ENCODE measurements around the gene ABCC8.
A peak's percentile ranks its signal among the peaks of the same experiment; 100 is the strongest.

The ABCC8 gene

DNA sequence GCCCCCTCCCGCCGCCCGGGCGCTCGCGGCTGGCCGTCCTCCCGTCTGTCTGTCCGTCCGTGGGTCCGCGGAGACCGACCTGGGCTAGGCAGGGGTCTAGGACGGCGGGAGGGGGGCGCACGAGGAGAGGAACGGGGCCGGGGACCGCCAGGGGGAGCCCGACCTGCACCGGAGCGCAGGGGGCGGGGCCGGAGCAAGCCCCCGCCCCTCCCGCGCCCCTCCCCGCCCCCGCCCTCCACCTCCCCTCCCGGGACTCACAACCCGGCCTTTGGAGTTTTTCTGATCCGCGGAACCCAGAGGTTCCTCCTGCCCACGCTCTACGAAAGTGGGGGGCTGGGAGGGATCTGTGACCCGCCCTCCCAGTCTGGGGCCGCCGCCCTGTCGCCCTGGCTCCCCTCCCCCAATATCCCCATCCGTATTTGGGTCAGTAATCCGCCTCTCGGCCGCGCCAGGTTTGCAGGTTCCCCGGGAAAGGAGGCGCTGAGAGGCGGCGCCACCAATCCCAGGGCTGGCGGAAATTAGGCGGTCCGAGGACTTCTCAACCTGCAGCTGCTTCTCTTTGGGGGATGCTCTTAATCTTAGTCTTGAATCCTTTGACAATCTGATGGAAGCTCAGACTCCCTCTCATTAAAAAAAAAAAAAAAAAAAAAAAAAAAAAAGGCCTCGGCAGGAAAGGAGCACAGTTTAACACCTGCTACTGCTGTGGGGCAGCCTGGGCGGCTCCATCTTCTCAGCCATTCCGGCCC lies 87.3 kb downstream of the ABCC8 start:
- H3K4me1 Mint-ChIP-seq (ENCODE audit: low read depth) = peaks cover 1% of the 10 kb centered on the region
- no peaks in the 10 kb centered on the region for H3K36me3 Mint-ChIP-seq
- peak overlapping the region; percentile 83 for H3K4me3 Mint-ChIP-seq
- H3K9me3 Mint-ChIP-seq (ENCODE audit: low read depth) = no peaks in the 10 kb centered on the region
- H3K27ac Mint-ChIP-seq = no peak overlapping the region
- no peaks in the 10 kb centered on the region for H3K27me3 Mint-ChIP-seq

DNA sequence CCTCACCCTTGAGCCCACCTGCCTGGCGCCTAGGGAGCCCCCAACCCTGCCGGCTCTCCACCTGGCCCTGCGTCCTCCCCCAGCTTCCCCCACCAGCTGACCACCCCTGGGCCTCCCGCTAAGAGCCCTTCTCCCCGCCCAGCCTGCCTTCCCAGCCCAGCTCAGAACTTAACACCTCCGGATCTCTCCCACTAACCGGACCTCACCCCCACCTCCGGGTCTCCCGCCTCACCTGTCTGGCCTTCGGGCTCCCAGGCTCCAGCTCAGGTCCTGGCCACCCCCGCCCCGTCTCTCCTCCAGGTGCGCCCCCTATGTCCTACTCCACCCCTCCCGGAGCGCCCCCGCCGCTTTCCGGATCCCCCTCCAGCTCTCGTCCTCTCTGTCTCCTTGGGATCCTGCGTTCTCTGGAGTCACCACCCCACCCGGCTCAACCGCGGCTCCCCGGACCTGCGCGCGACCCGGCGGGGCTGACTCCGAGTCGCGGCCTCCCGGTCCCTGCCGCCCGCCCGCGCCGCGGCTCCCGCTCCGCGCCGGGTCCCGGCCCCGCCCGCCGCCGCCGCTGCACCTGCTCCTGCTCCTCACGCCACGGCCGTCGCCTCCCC lies 87.9 kb downstream of the ABCC8 start, which contains the start of gene KCNJ11:
Gene KCNJ11 (minus strand): TSS at position 51 of the 602 bp plus-strand sequence. CDS start 568 bp downstream, outside the sequence.
- Mint-ChIP-seq H3K4me3 (peak within 1 kb of the TSS; percentile 83), H3K36me3 (no peaks in the 10 kb centered on the region), H3K9me3 (ENCODE audit: low read depth) (no peaks in the 10 kb centered on the region), H3K27me3 (no peaks in the 10 kb centered on the region), H3K4me1 (ENCODE audit: low read depth) (peaks cover 1% of the 10 kb centered on the region), H3K27ac (no peak within 1 kb of the TSS)

DNA sequence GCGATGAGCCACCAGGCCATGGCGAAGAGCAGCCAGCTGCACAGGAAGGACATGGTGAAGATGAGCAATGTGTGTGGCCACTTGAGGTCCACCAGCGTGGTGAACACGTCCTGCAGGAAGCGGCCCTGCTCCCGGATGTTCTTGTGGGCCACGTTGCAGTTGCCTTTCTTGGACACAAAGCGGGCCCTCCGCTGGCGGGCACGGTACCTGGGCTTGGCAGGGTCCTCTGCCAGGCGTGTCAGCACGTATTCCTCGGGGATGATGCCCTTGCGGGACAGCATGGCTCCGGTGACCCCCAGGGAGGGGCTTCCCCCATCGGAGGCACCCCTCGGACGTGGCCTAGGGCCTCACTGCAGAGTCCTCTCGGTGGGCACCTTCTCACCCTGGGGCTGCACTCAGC lies 88.8 kb downstream of the ABCC8 start:
- no peak overlapping the region for H3K27ac Mint-ChIP-seq
- H3K36me3 Mint-ChIP-seq = no peaks in the 10 kb centered on the region
- H3K9me3 Mint-ChIP-seq (ENCODE audit: low read depth) = no peaks in the 10 kb centered on the region
- H3K27me3 Mint-ChIP-seq = no peaks in the 10 kb centered on the region
- peak overlapping the region; percentile 71 for H3K4me3 Mint-ChIP-seq
- H3K4me1 Mint-ChIP-seq (ENCODE audit: low read depth) = peaks cover 1% of the 10 kb centered on the region

DNA sequence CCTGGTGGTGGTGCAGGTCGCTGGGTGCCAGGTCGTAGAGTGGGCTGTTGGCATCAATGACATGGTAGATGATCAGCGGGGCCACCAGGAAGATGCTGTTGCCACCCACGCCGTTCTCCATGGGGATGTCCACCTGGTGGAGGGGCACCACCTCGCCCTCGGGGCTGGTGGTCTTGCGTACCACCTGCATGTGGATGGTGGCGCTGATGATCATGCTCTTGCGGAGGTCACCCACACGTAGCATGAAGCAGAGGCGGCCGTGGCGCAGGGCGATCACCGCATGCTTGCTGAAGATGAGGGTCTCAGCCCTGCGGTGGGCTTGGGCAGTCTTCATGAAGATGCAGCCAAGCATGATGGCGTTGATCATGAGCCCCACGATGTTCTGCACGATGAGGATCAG lies 89.4 kb downstream of the ABCC8 start:
- H3K4me1 Mint-ChIP-seq (ENCODE audit: low read depth) = peaks cover 1% of the 10 kb centered on the region
- no peaks in the 10 kb centered on the region for H3K27me3 Mint-ChIP-seq

DNA sequence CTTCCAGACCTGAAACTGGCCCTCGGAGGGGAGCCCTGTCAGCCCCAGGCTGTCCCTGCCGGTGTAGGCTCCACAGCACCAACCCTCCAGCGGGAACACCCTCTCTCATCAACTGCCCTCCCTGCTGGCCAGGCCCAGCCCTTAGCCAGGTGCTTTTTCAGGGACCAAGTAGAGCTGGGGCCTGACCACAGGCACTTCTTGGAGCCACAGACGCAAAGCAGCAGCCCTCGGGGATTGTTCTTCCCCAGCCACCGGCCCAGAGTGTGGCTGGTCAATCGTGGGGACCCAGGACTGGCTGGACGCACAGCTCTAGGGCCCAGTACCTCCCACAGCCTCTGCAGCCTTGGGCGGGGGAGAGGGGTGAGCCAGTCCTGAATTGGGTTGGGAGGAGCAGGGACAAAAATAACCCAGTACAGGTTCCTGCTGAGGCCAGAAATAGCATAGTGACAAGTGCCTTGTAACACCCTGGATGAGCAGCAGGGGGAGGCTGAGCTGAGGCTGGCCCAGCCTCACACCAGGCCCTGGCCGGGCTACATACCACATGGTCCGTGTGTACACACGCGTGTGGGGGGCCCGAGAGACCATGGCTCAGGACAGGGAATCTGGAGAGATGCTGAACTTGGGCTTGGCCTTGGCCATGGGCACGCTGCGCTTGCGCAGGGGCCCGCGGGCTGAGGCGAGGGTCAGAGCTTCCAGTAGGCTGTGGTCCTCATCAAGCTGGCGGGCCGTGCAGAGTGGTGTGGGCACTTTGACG lies 90.1 kb downstream of the ABCC8 start:
- H3K27me3 Mint-ChIP-seq = no peaks in the 10 kb centered on the region
- peaks cover 1% of the 10 kb centered on the region for H3K4me1 Mint-ChIP-seq (ENCODE audit: low read depth)
- no peaks in the 10 kb centered on the region for H3K36me3 Mint-ChIP-seq
- peak overlapping the region; percentile 71 for H3K4me3 Mint-ChIP-seq
- no peak overlapping the region for H3K27ac Mint-ChIP-seq
- H3K9me3 Mint-ChIP-seq (ENCODE audit: low read depth) = no peaks in the 10 kb centered on the region

More for the DNA sequence above, 89.4 kb downstream of the ABCC8 start:
- H3K9me3 Mint-ChIP-seq (ENCODE audit: low read depth) = no peaks in the 10 kb centered on the region
- H3K27ac Mint-ChIP-seq = no peak overlapping the region
- no peaks in the 10 kb centered on the region for H3K36me3 Mint-ChIP-seq
- peak overlapping the region; percentile 71 for H3K4me3 Mint-ChIP-seq

DNA sequence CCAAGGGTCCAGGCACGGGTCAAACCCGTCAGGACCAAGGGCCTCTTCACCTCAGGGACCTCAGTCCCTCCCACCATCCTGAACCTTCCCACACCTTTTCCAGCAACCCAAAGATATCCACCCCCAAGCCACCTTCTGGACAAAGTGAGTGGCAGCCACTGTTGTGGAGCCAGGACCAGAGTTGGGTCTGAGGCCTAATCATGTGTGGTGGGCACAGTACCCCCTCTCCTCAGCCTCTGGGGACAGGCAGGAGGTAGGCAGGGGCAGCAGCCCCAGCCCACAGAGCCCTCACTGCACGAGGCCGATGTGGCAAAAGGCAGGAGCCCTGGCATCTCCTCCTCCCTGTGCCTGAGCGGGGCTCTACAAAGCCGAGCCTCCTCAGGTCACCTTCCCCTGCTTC lies 90.7 kb downstream of the ABCC8 start:
- Mint-ChIP-seq H3K4me3 (no peak overlapping the region), H3K27me3 (no peaks in the 10 kb centered on the region), H3K27ac (no peak overlapping the region), H3K9me3 (ENCODE audit: low read depth) (no peaks in the 10 kb centered on the region), H3K36me3 (no peaks in the 10 kb centered on the region), H3K4me1 (ENCODE audit: low read depth) (peaks cover 1% of the 10 kb centered on the region)

DNA sequence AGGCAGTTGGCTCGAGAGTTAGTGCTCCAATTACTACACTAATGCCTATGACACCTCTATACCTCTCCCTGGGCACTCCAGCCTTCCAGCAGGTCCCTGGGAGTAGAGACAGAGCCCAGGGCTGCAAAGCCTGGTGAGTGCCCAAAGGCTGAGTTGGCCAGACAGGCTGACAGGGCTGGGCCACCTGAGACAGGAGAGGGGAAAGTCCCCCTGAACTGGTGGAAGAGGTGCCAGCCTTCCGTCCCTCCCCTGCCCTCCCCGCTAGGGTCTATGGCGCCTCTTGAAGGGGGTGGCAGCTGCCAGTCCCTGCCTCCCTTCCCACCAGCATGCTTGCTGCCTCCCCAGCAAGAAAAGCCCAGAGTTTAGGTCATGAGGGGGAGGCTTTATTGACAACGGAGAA lies 91.2 kb downstream of the ABCC8 start:
- Mint-ChIP-seq H3K36me3 (no peaks in the 10 kb centered on the region), H3K27me3 (no peaks in the 10 kb centered on the region), H3K27ac (no peak overlapping the region), H3K9me3 (ENCODE audit: low read depth) (no peaks in the 10 kb centered on the region), H3K4me3 (no peak overlapping the region), H3K4me1 (ENCODE audit: low read depth) (peaks cover 1% of the 10 kb centered on the region)

GRCh38 chr11:17384002-17384511 lies 92.6 kb downstream of the ABCC8 start:
- no peaks in the 10 kb centered on the region for H3K36me3 Mint-ChIP-seq
- H3K27me3 Mint-ChIP-seq = no peaks in the 10 kb centered on the region
- H3K27ac Mint-ChIP-seq = no peak overlapping the region
- no peaks in the 10 kb centered on the region for H3K4me1 Mint-ChIP-seq (ENCODE audit: low read depth)
- H3K9me3 Mint-ChIP-seq (ENCODE audit: low read depth) = no peaks in the 10 kb centered on the region
- no peak overlapping the region for H3K4me3 Mint-ChIP-seq

DNA sequence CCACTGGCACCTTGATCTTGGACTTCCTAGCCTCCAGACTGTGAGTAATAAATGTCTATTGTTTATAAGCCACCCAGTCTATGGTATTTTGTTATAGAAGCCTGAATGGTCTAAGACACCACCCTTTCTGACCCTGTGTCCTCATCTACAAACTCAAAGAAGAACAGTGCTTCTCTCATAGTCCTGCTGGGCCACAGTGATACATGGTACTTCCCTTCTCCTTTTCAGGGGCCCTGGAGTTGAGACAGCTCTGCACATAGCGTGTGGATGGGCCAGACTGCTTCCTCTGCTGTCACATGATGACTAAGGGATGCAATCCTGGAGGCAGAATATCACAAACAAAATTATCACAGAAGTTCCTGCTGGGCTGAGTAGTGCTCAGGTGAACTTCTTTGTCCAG lies 93.2 kb downstream of the ABCC8 start:
- Mint-ChIP-seq H3K27me3 (no peaks in the 10 kb centered on the region), H3K36me3 (no peaks in the 10 kb centered on the region), H3K4me1 (ENCODE audit: low read depth) (no peaks in the 10 kb centered on the region), H3K4me3 (no peak overlapping the region), H3K27ac (no peak overlapping the region), H3K9me3 (ENCODE audit: low read depth) (no peaks in the 10 kb centered on the region)

- peaks cover 4% of the 10 kb centered on the region for H3K36me3 Mint-ChIP-seq
- H3K9me3 Mint-ChIP-seq (ENCODE audit: low read depth) = no peaks in the 10 kb centered on the region
- H3K27ac Mint-ChIP-seq = no peak overlapping the region
- no peaks in the 10 kb centered on the region for H3K27me3 Mint-ChIP-seq
- H3K4me3 Mint-ChIP-seq = no peak overlapping the region
- no peaks in the 10 kb centered on the region for H3K4me1 Mint-ChIP-seq (ENCODE audit: low read depth)
Measured at GRCh38 chr11:17382046-17382728, 94.5 kb downstream of the ABCC8 start.

DNA sequence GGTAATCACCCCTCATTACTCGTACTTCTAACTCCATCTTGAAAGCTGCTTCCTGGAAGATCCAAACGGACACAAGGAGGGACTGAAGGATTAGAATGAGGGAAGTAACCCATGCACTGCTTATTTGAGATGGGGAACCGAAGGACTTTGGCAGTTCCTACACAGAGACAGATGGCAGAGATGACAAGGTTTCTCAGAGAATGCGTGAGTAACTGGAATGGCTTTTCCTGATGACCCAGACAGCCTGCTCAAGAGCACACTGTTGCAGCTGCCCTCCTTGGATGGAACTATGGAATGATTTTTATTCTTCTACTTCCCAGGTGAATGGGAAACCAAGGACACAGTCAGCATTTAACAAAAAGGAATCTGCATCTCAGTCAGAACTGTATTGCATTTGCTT lies 95.5 kb downstream of the ABCC8 start:
- H3K9me3 Mint-ChIP-seq (ENCODE audit: low read depth) = no peaks in the 10 kb centered on the region
- no peak overlapping the region for H3K4me3 Mint-ChIP-seq
- H3K36me3 Mint-ChIP-seq = peaks cover 4% of the 10 kb centered on the region
- no peaks in the 10 kb centered on the region for H3K27me3 Mint-ChIP-seq
- no peak overlapping the region for H3K27ac Mint-ChIP-seq
- no peaks in the 10 kb centered on the region for H3K4me1 Mint-ChIP-seq (ENCODE audit: low read depth)

GRCh38 chr11:17379383-17380180 lies 97.1 kb downstream of the ABCC8 start:
- H3K9me3 Mint-ChIP-seq (ENCODE audit: low read depth) = no peaks in the 10 kb centered on the region
- H3K4me3 Mint-ChIP-seq = no peak overlapping the region
- peaks cover 9% of the 10 kb centered on the region for H3K36me3 Mint-ChIP-seq
- H3K27ac Mint-ChIP-seq = no peak overlapping the region
- no peaks in the 10 kb centered on the region for H3K27me3 Mint-ChIP-seq
- H3K4me1 Mint-ChIP-seq (ENCODE audit: low read depth) = no peaks in the 10 kb centered on the region

DNA sequence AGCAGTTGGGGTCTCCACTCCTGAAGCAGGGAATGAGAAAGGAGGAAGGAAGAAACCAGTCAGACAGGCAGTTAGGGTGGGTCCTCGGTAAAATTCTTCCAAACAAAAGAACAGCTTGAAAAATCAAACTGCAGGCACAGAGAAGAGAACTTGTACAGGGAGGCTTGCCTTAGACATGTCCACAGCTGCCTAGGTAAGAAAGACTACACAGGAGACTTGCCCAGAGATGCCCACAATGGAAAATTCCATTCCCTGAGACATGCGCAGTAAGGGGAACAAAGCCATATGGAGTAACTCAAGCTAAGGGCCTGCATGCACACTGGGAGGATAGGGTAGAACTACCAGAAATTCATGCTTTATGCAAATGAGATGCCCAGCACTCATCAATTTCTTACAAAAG lies 98.0 kb downstream of the ABCC8 start:
- Mint-ChIP-seq H3K27me3 (no peaks in the 10 kb centered on the region), H3K4me1 (ENCODE audit: low read depth) (no peaks in the 10 kb centered on the region), H3K4me3 (no peak overlapping the region), H3K9me3 (ENCODE audit: low read depth) (peaks cover 3% of the 10 kb centered on the region), H3K27ac (no peak overlapping the region), H3K36me3 (peaks cover 15% of the 10 kb centered on the region)

GRCh38 chr11:17376493-17376892 lies 100.2 kb downstream of the ABCC8 start:
- Mint-ChIP-seq H3K4me1 (ENCODE audit: low read depth) (no peaks in the 10 kb centered on the region), H3K36me3 (peaks cover 30% of the 10 kb centered on the region), H3K27ac (no peak overlapping the region), H3K9me3 (ENCODE audit: low read depth) (peaks cover 11% of the 10 kb centered on the region), H3K4me3 (no peak overlapping the region), H3K27me3 (no peaks in the 10 kb centered on the region)
